Measurements from ENCODE around the gene DOK6. TPM values are rescaled to one million over a fixed set of nuclear protein-coding genes. Genes with fewer than 3 reads are reported as not detected.

The DOK6 gene
- total RNA-seq: 0.77 and 3.7 TPM in 2 replicates

GRCh38 chr18:69400253-69400975 is at the start of gene DOK6:
Gene DOK6 (plus strand): TSS chr18:69400888.

Data from regular cardiac myocyte (primary cell).